Raji (cell line): ENCODE results near the gene STK4.
A peak's percentile ranks its signal among the peaks of the same experiment; 100 is the strongest.

Source experiments
- POLR2A ChIP-seq: IDR thresholded peaks from 2 replicates; pipeline ENCODE4 v1.6.1; 2011; ENCODE audit warnings: low read depth, low read length, control low read depth; ENCODE audit not compliant: insufficient read depth

STK4 gene

GRCh38 chr20:44961870-44962267 lies 4.4 kb upstream of the STK4 start:
- TF ChIP-seq POLR2A: no peak

- TF ChIP-seq POLR2A: no peak
Measured at GRCh38 chr20:44962483-44962882, 3.8 kb upstream of the STK4 start.

- peak; percentile 42; the same call in 1 of the 2 replicates for TF ChIP-seq POLR2A
Measured at GRCh38 chr20:44963325-44964215, 2.7 kb upstream of the STK4 start.

- TF ChIP-seq POLR2A: no peak
Measured at GRCh38 chr20:44965651-44966029, 672 bp upstream of the STK4 start.

DNA sequence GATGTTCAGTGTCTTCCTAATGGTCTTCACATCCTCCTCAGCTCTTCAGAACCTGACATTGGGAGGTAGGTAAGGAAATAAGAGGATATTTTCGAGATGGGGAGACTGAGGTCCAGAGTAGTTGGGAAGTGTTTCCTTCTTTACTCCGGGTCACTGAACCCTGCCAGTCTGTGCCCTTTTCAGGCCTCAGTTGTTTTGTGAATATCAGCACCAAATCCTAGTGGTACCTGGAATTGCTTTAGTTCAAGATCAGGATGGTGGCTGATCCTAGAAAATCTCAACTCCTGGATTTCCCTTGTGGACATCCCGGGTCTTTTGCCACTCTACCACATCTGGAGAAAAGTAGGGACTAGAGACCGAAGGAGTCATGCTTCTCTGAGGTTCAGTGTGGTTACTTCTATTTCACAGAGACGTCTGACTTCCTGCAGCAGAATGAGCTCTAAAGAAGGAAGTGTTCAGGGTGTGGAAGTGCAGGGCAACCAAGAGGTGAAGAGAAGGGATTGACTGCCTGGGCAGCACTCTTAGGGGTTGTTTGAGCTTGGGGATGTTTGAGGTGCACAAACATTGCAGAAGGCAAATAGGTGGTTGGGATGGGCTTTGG lies 995 bp downstream of the STK4 start:
- TF ChIP-seq POLR2A: peak; percentile 55

- no peak for TF ChIP-seq POLR2A
Measured at GRCh38 chr20:44969300-44969894, 3.1 kb downstream of the STK4 start.

DNA sequence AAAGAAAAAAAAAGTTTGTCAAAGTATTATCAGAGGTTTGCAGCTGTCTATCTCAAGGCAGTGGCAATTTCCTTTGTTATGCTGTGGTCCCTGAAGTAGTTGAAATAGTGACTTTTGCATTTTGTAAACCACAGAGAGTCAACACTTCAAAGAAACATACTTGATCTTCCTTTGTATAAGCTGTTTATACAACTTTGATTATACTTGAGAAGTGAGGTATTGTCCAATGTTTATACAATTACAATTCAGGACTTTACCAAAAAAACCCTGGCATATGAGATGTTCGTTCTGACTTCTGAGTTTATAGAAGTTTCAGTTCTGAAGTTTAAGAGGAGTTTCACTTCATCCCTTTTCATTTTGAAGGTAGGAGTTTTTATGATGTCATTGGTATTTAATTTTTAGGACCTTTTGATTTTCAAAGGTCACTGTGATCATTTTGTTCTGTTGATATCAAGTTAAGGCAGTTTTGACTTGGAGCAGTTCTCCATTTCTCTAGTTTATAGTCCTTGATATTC lies 4.0 kb downstream of the STK4 start:
- no peak for TF ChIP-seq POLR2A

DNA sequence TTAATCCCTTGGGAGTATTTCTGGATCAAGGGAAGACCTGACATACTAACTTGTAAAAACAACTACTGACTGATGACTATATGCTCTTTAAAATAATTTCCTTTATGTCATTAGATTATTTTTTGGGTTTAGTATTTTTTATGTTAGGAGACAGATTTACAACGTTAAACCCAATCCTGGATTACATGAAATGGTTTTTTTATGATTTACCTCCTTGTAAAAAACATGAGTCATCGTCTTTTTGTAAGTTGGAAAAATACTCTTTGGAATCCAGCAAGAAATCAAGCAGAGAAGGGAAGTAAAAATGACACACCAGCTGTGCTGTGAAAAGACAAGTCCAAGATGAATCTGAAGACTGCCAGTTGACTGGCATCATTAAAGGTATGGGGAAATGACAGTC lies 6.7 kb downstream of the STK4 start:
- no peak for TF ChIP-seq POLR2A

DNA sequence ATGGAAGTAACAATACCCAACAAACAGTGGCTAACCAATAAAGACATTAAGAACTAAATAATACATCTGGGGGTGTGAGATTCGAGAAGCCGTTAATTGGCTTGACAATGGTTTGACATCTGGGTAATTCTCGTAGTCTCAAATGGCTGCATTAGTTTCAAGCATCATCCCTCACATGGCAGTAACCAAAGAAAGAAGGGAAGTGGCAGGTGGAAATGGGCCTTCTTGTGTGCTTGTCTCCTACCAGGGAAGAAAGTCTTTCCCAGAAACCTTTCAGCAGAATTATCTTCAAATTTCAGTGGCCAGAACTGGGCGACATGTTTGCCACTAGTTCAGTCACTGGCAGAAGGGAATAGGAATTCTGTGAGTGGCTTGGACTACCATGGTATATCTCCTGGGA lies 10.4 kb downstream of the STK4 start:
- no peak for TF ChIP-seq POLR2A

- TF ChIP-seq POLR2A: no peak
Measured at GRCh38 chr20:44979090-44979621, 12.8 kb downstream of the STK4 start.

- TF ChIP-seq POLR2A: no peak
Measured at GRCh38 chr20:44981736-44982406, 15.6 kb downstream of the STK4 start.

GRCh38 chr20:44983093-44983674 lies 16.9 kb downstream of the STK4 start:
- no peak for TF ChIP-seq POLR2A

GRCh38 chr20:44988631-44989171 lies 22.4 kb downstream of the STK4 start:
- TF ChIP-seq POLR2A: no peak

GRCh38 chr20:44990425-44990824 lies 24.1 kb downstream of the STK4 start:
- no peak for TF ChIP-seq POLR2A
